ENCODE results near the gene ESRP2. TPM values are rescaled to one million over a fixed set of nuclear protein-coding genes. Genes with fewer than 3 reads are reported as not detected.

Gene ESRP2
- total RNA-seq, 1 donor from 2014 or later, result 64.5 TPM

- H3K27ac ChIP-seq, result no peak overlapping the region
- no peak for TF ChIP-seq CTCF (IDR thresholded peaks at IDR 0.05)
- H3K4me3 ChIP-seq, result no peak overlapping the region
- H3K36me3 ChIP-seq, result peaks cover 38% of the 10 kb centered on the region
- H3K27me3 ChIP-seq (ENCODE audit: low read depth), result no peaks in the 10 kb centered on the region
- H3K4me1 ChIP-seq, result peaks cover 13% of the 10 kb centered on the region
- no peaks in the 10 kb centered on the region for H3K9me3 ChIP-seq
- DNase-seq, result no peak
- intact Hi-C loops (cut with DNase I), result no loop called here
- no peak for ATAC-seq
These were observed 12.9 kb downstream of the ESRP2 start for GRCh38 chr16:68223072-68223471.

- no peak overlapping the region for H3K4me3 ChIP-seq
- intact Hi-C loops (cut with DNase I), result no loop called here
- peak; percentile 57 to 66 for ATAC-seq
- no peaks in the 10 kb centered on the region for H3K27me3 ChIP-seq (ENCODE audit: low read depth)
- H3K36me3 ChIP-seq, result peaks cover 27% of the 10 kb centered on the region
- H3K4me1 ChIP-seq, result peaks cover 8% of the 10 kb centered on the region
- DNase-seq, result no peak
- no peaks in the 10 kb centered on the region for H3K9me3 ChIP-seq
- no peak for TF ChIP-seq CTCF (IDR thresholded peaks at IDR 0.05)
- H3K27ac ChIP-seq, result peak overlapping the region; percentile 37
These were observed 16.1 kb downstream of the ESRP2 start for GRCh38 chr16:68219725-68220351.

GRCh38 chr16:68217506-68217905, 18.4 kb downstream of the ESRP2 start:
- intact Hi-C loops (cut with DNase I), result no loop called here
- H3K27me3 ChIP-seq (ENCODE audit: low read depth), result no peaks in the 10 kb centered on the region
- DNase-seq, result no peak
- no peak overlapping the region for H3K27ac ChIP-seq
- H3K9me3 ChIP-seq, result no peaks in the 10 kb centered on the region
- H3K36me3 ChIP-seq, result peaks cover 25% of the 10 kb centered on the region
- no peak overlapping the region for H3K4me3 ChIP-seq
- H3K4me1 ChIP-seq, result peaks cover 8% of the 10 kb centered on the region
- no peak for TF ChIP-seq CTCF (IDR thresholded peaks at IDR 0.05)
- ATAC-seq, result no peak

GRCh38 chr16:68216240-68216639, 19.7 kb downstream of the ESRP2 start:
- ATAC-seq (peak in 1 of 2 donors; percentile 61), DNase-seq (no peak)
- Histone ChIP-seq H3K27me3 (ENCODE audit: low read depth) (no peaks in the 10 kb centered on the region), H3K9me3 (no peaks in the 10 kb centered on the region), H3K27ac (no peak overlapping the region), H3K36me3 (peaks cover 18% of the 10 kb centered on the region), H3K4me1 (peaks cover 8% of the 10 kb centered on the region), H3K4me3 (no peak overlapping the region)
- intact Hi-C loops (cut with DNase I), result no loop called here
- TF ChIP-seq CTCF (IDR thresholded peaks at IDR 0.05), result no peak

- DNase-seq (no peak), ATAC-seq (no peak)
- peaks cover 8% of the 10 kb centered on the region for H3K4me1 ChIP-seq
- intact Hi-C loops (cut with DNase I), result no loop called here
- no peak overlapping the region for H3K4me3 ChIP-seq
- no peaks in the 10 kb centered on the region for H3K9me3 ChIP-seq
- no peak overlapping the region for H3K27ac ChIP-seq
- H3K36me3 ChIP-seq, result peaks cover 12% of the 10 kb centered on the region
- no peak for TF ChIP-seq CTCF (IDR thresholded peaks at IDR 0.05)
- no peaks in the 10 kb centered on the region for H3K27me3 ChIP-seq (ENCODE audit: low read depth)
These were observed 20.6 kb downstream of the ESRP2 start for GRCh38 chr16:68215302-68215701.
